GM12878 (cell line): ENCODE data around the gene VMO1. TPM values are rescaled to one million over a fixed set of nuclear protein-coding genes. Genes with fewer than 3 reads are reported as not detected.

Experiments
- ASH2L ChIP-seq: fragments of 300-600, 200-600 bp; sonication (generic); IDR thresholded peaks from 2 replicates; pipeline ENCODE4 v1.6.1; 2017; ENCODE audit warnings: low read depth, mild to moderate bottlenecking, borderline replicate concordance
- BMI1 ChIP-seq: fragments of 450-650 bp; IDR thresholded peaks from 2 replicates; pipeline ENCODE4 v1.6.1; 2016; ENCODE audit warnings: mild to moderate bottlenecking, moderate library complexity, borderline replicate concordance
- BRCA1 ChIP-seq: IDR thresholded peaks from 2 replicates; pipeline ENCODE4 v1.6.1; 2011; ENCODE audit warnings: low read depth, low read length, improper control_type of control experiment
- CREB1 ChIP-seq: IDR thresholded peaks from 2 replicates; pipeline ENCODE4 v1.6.1; 2012; ENCODE audit warnings: low read depth, mild to moderate bottlenecking, inconsistent platforms
- FOXM1 ChIP-seq: IDR thresholded peaks from 2 replicates; pipeline ENCODE4 v1.6.1; 2012; ENCODE audit warnings: low read depth, mild to moderate bottlenecking, inconsistent platforms, low read length, moderate library complexity
- IKZF2 ChIP-seq, 2 experiments: fragments of 450-650 bp; IDR thresholded peaks; 2 replicates each; pipeline ENCODE4 v1.6.1; 2017; ENCODE audit warnings: mild to moderate bottlenecking in 2 of 2, moderate library complexity in 2 of 2
- KAT2A ChIP-seq: conservative IDR thresholded peaks from 2 replicates; pipeline ENCODE4 v1.6.1; 2011; ENCODE audit warnings: low read depth, low read length; ENCODE audit not compliant: control insufficient read depth
- MEF2A ChIP-seq: IDR thresholded peaks from 2 replicates; pipeline ENCODE4 v1.6.1; 2011; ENCODE audit warnings: low read depth, mild to moderate bottlenecking, low read length, moderate library complexity; ENCODE audit not compliant: insufficient read depth
- MLLT1 ChIP-seq: fragments of 450-650 bp; IDR thresholded peaks from 2 replicates; pipeline ENCODE4 v1.6.1; 2016; ENCODE audit warnings: mild to moderate bottlenecking
- NFYA ChIP-seq: IDR thresholded peaks from 2 replicates; pipeline ENCODE4 v1.6.1; 2011; ENCODE audit warnings: low read depth, mild to moderate bottlenecking, low read length, improper control_type of control experiment, borderline replicate concordance
- NKRF ChIP-seq: fragments of 450-650 bp; conservative IDR thresholded peaks from 2 replicates; pipeline ENCODE4 v1.6.1; 2017; ENCODE audit warnings: mild to moderate bottlenecking, moderate library complexity
- NR2C1 ChIP-seq: fragments of 450-650 bp; IDR thresholded peaks from 2 replicates; pipeline ENCODE4 v1.6.1; 2017; ENCODE audit warnings: antibody characterized with exemption, mild to moderate bottlenecking, moderate library complexity
- NR2C2 ChIP-seq: IDR thresholded peaks from 2 replicates; pipeline ENCODE4 v1.6.1; 2011; ENCODE audit warnings: borderline replicate concordance, low read depth; ENCODE audit not compliant: control insufficient read depth, insufficient read length
- PML ChIP-seq: IDR thresholded peaks from 2 replicates; pipeline ENCODE4 v1.6.1; 2012; ENCODE audit warnings: low read length, inconsistent platforms
- RAD21 ChIP-seq: IDR thresholded peaks from 2 replicates; pipeline ENCODE4 v1.6.1; 2011; ENCODE audit warnings: mild to moderate bottlenecking, low read depth, low read length, moderate library complexity; ENCODE audit not compliant: insufficient read depth
- RB1 ChIP-seq: fragments of 450-650 bp; formaldehyde crosslinking; IDR thresholded peaks from 2 replicates; pipeline ENCODE4 v1.6.1; 2017; ENCODE audit warnings: mild to moderate bottlenecking, borderline replicate concordance
- REST ChIP-seq: IDR thresholded peaks from 2 replicates; pipeline ENCODE4 v1.6.1; 2012; ENCODE audit warnings: mild to moderate bottlenecking, low read depth, low read length
- RFX5 ChIP-seq: IDR thresholded peaks from 2 replicates; pipeline ENCODE4 v1.6.1; 2011; ENCODE audit warnings: low read depth, low read length, improper control_type of control experiment
- SUPT20H ChIP-seq: IDR thresholded peaks from 2 replicates; pipeline ENCODE4 v1.6.1; 2011; ENCODE audit warnings: low read depth, mild to moderate bottlenecking, low read length, moderate library complexity, borderline replicate concordance; ENCODE audit not compliant: control insufficient read depth
- TARDBP ChIP-seq: IDR thresholded peaks from 2 replicates; pipeline ENCODE4 v1.6.1; 2016; ENCODE audit warnings: borderline replicate concordance
- YBX1 ChIP-seq: fragments of 450-650 bp; IDR thresholded peaks from 2 replicates; pipeline ENCODE4 v1.6.1; 2016; ENCODE audit warnings: antibody characterized with exemption
- ZZZ3 ChIP-seq: IDR thresholded peaks from 2 replicates; pipeline ENCODE4 v1.6.1; 2011; ENCODE audit warnings: low read depth; ENCODE audit not compliant: control insufficient read depth, insufficient read length
- polyA plus RNA-seq, 11 experiments: library from polyadenylated mRNA; depleted of rRNA in 4 of 11; unstranded in 6 of 11; stranded (reverse) in 5 of 11; fragments of >200 nt; fragmentation: Nextera tagmentation in 4 of 11; fragmentation: Illumina TruSeq in 1 of 11; extraction: Ambion mirVana in 4 of 11; extraction: Trizol in 1 of 11; gene quantifications; 1 replicate in 1 of 11; 2 replicates in 10 of 11; pipeline versions ENCODE4 v1.2.1 to v1.2.3, GENCODE V29; 2011 to 2016; ENCODE audit warnings: inconsistent platforms in 2 of 11, missing spikeins in 2 of 11, low read depth in 1 of 11
- total RNA-seq, 4 experiments: library from RNA; depleted of rRNA in 3 of 4; stranded (reverse); fragments of >200 nt in 3 of 4; fragmentation: Illumina TruSeq in 1 of 4; extraction: Trizol in 1 of 4; gene quantifications; 2 replicates each; pipeline versions ENCODE4 v1.2.1 to v1.2.3, GENCODE V29; 2013 to 2021

Gene VMO1
- total and polyA plus RNA-seq, 10 of the 15 experiments (the other 5 are each of a cell fraction or from before 2014, with no cell fraction given) = 0.27 to 0.54 (median 0.31) TPM; not detected in 7

- TF ChIP-seq REST (no peak), IKZF2 (IDR thresholded peaks at IDR 0.05) (no peak; a peak in 1 of 4 replicates), MLLT1 (no peak), RB1 (peak; percentile 88; the same call in 1 of the 2 replicates), ZZZ3 (no peak), BMI1 (no peak), TARDBP (no peak), BRCA1 (no peak), KAT2A (no peak), ASH2L (no peak), FOXM1 (no peak), CREB1 (peak; percentile 80), PML (no peak), NR2C1 (peak; percentile 51), NR2C2 (no peak), RAD21 (peak; percentile 38; the same call in 1 of the 2 replicates), RFX5 (no peak), YBX1 (no peak), NKRF (0 out of 2 replicates have a peak, but pooled peaks have one; percentile 87), SUPT20H (no peak), NFYA (no peak), MEF2A (0 out of 2 replicates have a peak, but pooled peaks have one; percentile 24)
Observed at GRCh38 chr17:4789951-4790704, 4.0 kb upstream of the VMO1 start (continued).
